CD4-positive, alpha-beta T cell (primary cell): Measurements from ENCODE around the gene HAPLN2. TPM values are rescaled to one million over a fixed set of nuclear protein-coding genes. Genes with fewer than 3 reads are reported as not detected.

Source experiments
- ATAC-seq: fragments of 200-7000 bp; cut with Tn5 transposase; one replicate; pipeline ENCODE4 v1.10.0; 2022; ENCODE audit warnings: mild to moderate bottlenecking; ENCODE audit not compliant: poor library complexity
- CTCF ChIA-PET: fragments of 350-600 bp; sonication (Branson Sonifier 250); formaldehyde crosslinking; loops from one replicate; lab custom pipeline; 2021; ENCODE audit warnings: antibody characterized with exemption, inconsistent platforms; lab: Charles Lee
- POLR2A ChIA-PET: fragments of 350-600 bp; sonication (Branson Sonifier 250); formaldehyde crosslinking; loops from one replicate; lab custom pipeline; 2021; ENCODE audit warnings: antibody characterized with exemption, inconsistent platforms; lab: Charles Lee
- DNase-seq, 14 experiments: peaks; one replicate each; pipeline ENCODE4 v3.0.0-alpha.2; 2013 to 2020; ENCODE audit warnings: mixed read lengths in 2 of 14
- H3K27ac ChIP-seq, 2 donors: one replicate each; pipeline versions ENCODE4 v1.5.1 to v1.7.0; 2013; ENCODE audit warnings: low read length in 2 of 2, low read depth in 1 of 2, mild to moderate bottlenecking in 1 of 2
- H3K27me3 ChIP-seq, 2 experiments: 1 replicate in 1 of 2; 2 replicates in 1 of 2; pipeline versions ENCODE4 v1.6.1 to v1.7.0; 2013; ENCODE audit warnings: low read length in 2 of 2, control low read depth in 1 of 2, mild to moderate bottlenecking in 1 of 2, moderate library complexity in 1 of 2; ENCODE audit not compliant: insufficient read depth in 2 of 2, control insufficient read depth in 1 of 2
- H3K36me3 ChIP-seq: one replicate; pipeline ENCODE4 v1.6.1; 2013; ENCODE audit warnings: low read length, control low read depth; ENCODE audit not compliant: insufficient read depth
- H3K4me1 ChIP-seq: one replicate; pipeline ENCODE4 v1.6.1; 2013; ENCODE audit warnings: low read length, control low read depth; ENCODE audit not compliant: insufficient read depth
- H3K4me3 ChIP-seq: one replicate; pipeline ENCODE4 v1.5.1; 2013; ENCODE audit warnings: mild to moderate bottlenecking, low read length, moderate library complexity
- H3K9me3 ChIP-seq, 2 experiments: 1 replicate in 1 of 2; 2 replicates in 1 of 2; pipeline versions ENCODE4 v1.6.1 to v1.7.0; 2013; ENCODE audit warnings: low read length in 2 of 2, mild to moderate bottlenecking in 2 of 2, control low read depth in 1 of 2, moderate library complexity in 1 of 2; ENCODE audit not compliant: control insufficient read depth in 1 of 2, insufficient read depth in 1 of 2
- H3K27ac Mint-ChIP-seq: one replicate; pipeline ENCODE4 v1.8.0; 2020; ENCODE audit warnings: mixed read lengths
- H3K27me3 Mint-ChIP-seq: one replicate; pipeline ENCODE4 v1.8.0; 2021; ENCODE audit warnings: mixed read lengths
- H3K36me3 Mint-ChIP-seq: one replicate; pipeline ENCODE4 v1.8.0; 2021; ENCODE audit warnings: low read depth, mixed read lengths
- H3K4me1 Mint-ChIP-seq: one replicate; pipeline ENCODE4 v1.8.0; 2021; ENCODE audit warnings: low read depth, mixed read lengths
- H3K4me3 Mint-ChIP-seq: one replicate; pipeline ENCODE4 v1.8.0; 2020; ENCODE audit warnings: mild to moderate bottlenecking, mixed read lengths
- H3K9me3 Mint-ChIP-seq: one replicate; pipeline ENCODE4 v1.8.0; 2020; ENCODE audit warnings: mixed read lengths
- CTCF ChIP-seq: fragments of 200-600 bp; IDR thresholded peaks from one replicate; pipeline ENCODE4 v1.8.0; 2022; ENCODE audit warnings: antibody characterized with exemption, mild to moderate bottlenecking
- intact Hi-C, 2 experiments: fragments of 100-400 bp; cut with DNase I in 1 of 2; cut with micrococcal nuclease in 1 of 2; formaldehyde crosslinking; loops; one replicate each; pipeline versions ENCODE4 v1.15.1 to v1.9.0; 2023 to 2025; cut with DNase I, micrococcal nuclease
- total RNA-seq, 174 experiments: library from RNA in 2 of 174; stranded (reverse) in 2 of 174; gene quantifications; one replicate each; pipeline ENCODE4 v1.2.3 and lab custom pipeline; 2021 to 2026

Gene HAPLN2
- total RNA-seq, 2 experiments from 2014 or later = 0.44 to 0.56 TPM

DNA sequence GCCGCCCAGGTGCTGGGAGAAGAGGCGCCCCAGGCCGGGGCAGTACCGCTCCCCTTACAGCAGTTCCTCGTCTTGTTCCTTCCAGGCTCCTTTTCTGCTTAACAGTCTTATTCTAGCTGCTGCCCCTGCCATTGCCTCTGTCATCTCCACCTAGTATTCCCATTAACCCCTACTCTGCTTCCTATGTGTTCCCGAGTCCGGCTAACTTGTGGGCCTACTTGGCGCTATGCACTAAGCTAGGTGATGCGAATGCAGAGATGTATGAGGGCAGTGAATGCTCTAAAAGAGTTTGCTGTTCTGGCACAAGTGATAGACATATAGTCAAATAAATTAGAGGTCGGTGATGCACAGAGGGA lies 46.6 kb upstream of the HAPLN2 start:
- H3K9me3 Mint-ChIP-seq = no peaks in the 10 kb centered on the region
- H3K4me1 Mint-ChIP-seq = peaks cover 17% of the 10 kb centered on the region
- no peak overlapping the region for H3K27ac Mint-ChIP-seq
- TF ChIP-seq CTCF = no peak
- peaks cover 21 to 30% of the 10 kb centered on the region in 2 experiments for H3K27me3 ChIP-seq
- intact Hi-C loops = no loop called here
- H3K4me3 ChIP-seq = peak overlapping the region; percentile 44
- H3K27me3 Mint-ChIP-seq = peaks cover 38% of the 10 kb centered on the region
- no peak for DNase-seq
- ChIA-PET CTCF (interaction anchor here (1.1 to 3.3 kb wide), 2 partner anchors 36 to 92 kb away, joined by 3 to 9 read pairs; no protein-coding TSS in a partner anchor), POLR2A (interaction anchor here (1.4 to 2.0 kb wide), 4 partner anchors 9 to 72 kb away, joined by 4 to 15 read pairs (median 6); partner anchors contain the start of genes MEF2D and NAXE)
- ATAC-seq = no peak
- no peaks in the 10 kb centered on the region for H3K36me3 ChIP-seq
- H3K27ac ChIP-seq = no peak overlapping the region
- H3K36me3 Mint-ChIP-seq = no peaks in the 10 kb centered on the region
- peaks cover 0 to 6% of the 10 kb centered on the region in 2 experiments for H3K9me3 ChIP-seq
- peaks cover 12% of the 10 kb centered on the region for H3K4me1 ChIP-seq
- H3K4me3 Mint-ChIP-seq = peak overlapping the region; percentile 82

- Histone ChIP-seq H3K4me3 (no peak overlapping the region), H3K9me3 (peaks cover 0 to 6% of the 10 kb centered on the region in 2 experiments), H3K27me3 (peaks cover 21 to 30% of the 10 kb centered on the region in 2 experiments), H3K4me1 (peaks cover 12% of the 10 kb centered on the region), H3K27ac (no peak overlapping the region), H3K36me3 (no peaks in the 10 kb centered on the region)
- CTCF ChIA-PET = interaction anchor here (1.4 kb wide), 1 partner anchor 93 kb away, joined by 4 read pairs; no protein-coding TSS in a partner anchor
- intact Hi-C loops = no loop called here
- Mint-ChIP-seq H3K4me3 (no peak overlapping the region), H3K9me3 (no peaks in the 10 kb centered on the region), H3K4me1 (peaks cover 17% of the 10 kb centered on the region), H3K36me3 (no peaks in the 10 kb centered on the region), H3K27me3 (peaks cover 38% of the 10 kb centered on the region), H3K27ac (no peak overlapping the region)
- ATAC-seq (no peak), DNase-seq (no peak)
- POLR2A ChIA-PET = interaction anchor here (1.4 kb wide), 1 partner anchor 17 kb away, joined by 4 read pairs; the partner anchor contains the start of gene NAXE
- no peak for TF ChIP-seq CTCF
Measured at GRCh38 chr1:156574039-156574633, 45.1 kb upstream of the HAPLN2 start.

DNA sequence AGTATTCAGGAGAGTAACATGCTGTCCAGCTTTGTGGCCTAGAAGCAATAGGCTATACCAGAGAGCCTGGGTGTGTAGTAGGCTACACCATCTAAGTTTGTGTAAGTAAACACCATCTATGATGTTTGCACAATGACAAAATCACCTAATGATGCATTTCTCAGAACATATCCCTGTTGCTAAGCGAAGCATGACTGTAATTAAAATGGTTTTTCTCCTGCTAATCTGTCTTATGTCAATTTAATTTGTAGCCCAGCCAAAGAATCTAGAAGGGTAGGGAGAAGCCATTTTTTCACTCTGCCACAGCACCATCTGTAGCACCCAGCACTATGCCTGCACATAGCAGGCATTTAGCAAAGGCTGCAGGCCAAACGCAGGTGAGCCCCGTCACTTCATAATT lies 41.7 kb upstream of the HAPLN2 start:
- TF ChIP-seq CTCF = no peak
- intact Hi-C loops = no loop called here
- Mint-ChIP-seq H3K36me3 (no peaks in the 10 kb centered on the region), H3K4me1 (peaks cover 21% of the 10 kb centered on the region), H3K9me3 (no peaks in the 10 kb centered on the region), H3K27me3 (peaks cover 17% of the 10 kb centered on the region), H3K4me3 (no peak overlapping the region), H3K27ac (no peak overlapping the region)
- Histone ChIP-seq H3K27ac (no peak overlapping the region), H3K4me3 (no peak overlapping the region), H3K36me3 (no peaks in the 10 kb centered on the region), H3K4me1 (peaks cover 19% of the 10 kb centered on the region), H3K27me3 (peaks cover 2 to 8% of the 10 kb centered on the region in 2 experiments), H3K9me3 (no peaks in the 10 kb centered on the region)
- ChIA-PET POLR2A (no interaction called here), CTCF (no interaction called here)
- no peak for ATAC-seq
- DNase-seq = no peak
